Measurements from ENCODE around the gene TSHR.
"Not testable (repeated sequence)": the region's sequence is repeated elsewhere in the genome, so short reads cannot be mapped to it uniquely, and the experiment has no call there.

The TSHR gene

DNA sequence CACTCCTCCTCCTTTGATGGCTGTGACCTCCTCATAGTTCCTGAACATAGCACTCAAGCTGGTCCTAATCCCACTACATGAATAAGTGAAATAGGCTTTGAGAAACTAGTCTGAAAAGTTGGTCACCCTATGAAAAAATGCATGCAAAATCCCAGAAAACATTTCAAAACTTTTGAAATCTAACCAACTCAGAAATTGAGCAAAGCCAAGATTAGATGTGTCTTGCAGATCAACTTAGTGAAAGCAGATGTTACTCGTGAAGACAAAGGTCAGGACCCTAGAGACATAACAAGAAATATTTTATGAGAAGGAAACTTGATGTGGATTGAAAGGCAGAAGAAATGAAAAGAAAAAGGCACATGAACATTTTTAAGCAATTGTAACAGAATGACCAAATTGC is 63.3 kb downstream of the TSHR start:
- no peak overlapping the region for H3K4me3 ChIP-seq
- TF ChIP-seq Cebpa-rat (IDR thresholded peaks at IDR 0.05): no peak
- peak overlapping the region in 5 of 11 experiments; percentile 4 to 27 (median 21); a peak in 4 of 22 replicates for H3K4me2 ChIP-seq
- H3K27me3 ChIP-seq: no peaks in the 10 kb centered on the region
- H3K9me3 ChIP-seq (replicated peaks in 1 of 11): peaks cover 0 to 4% (median 0%) of the 10 kb centered on the region in 11 experiments; a peak in 5 of 22 replicates
- H3K9ac ChIP-seq: no peak overlapping the region
- no peaks in the 10 kb centered on the region for H3K36me3 ChIP-seq
- H3K4me1 ChIP-seq: peaks cover 0 to 10% (median 7%) of the 10 kb centered on the region in 10 experiments; a peak in 10 of 20 replicates
- no peaks in the 10 kb centered on the region for H4K20me1 ChIP-seq
- H3K27ac ChIP-seq: no peak overlapping the region

DNA sequence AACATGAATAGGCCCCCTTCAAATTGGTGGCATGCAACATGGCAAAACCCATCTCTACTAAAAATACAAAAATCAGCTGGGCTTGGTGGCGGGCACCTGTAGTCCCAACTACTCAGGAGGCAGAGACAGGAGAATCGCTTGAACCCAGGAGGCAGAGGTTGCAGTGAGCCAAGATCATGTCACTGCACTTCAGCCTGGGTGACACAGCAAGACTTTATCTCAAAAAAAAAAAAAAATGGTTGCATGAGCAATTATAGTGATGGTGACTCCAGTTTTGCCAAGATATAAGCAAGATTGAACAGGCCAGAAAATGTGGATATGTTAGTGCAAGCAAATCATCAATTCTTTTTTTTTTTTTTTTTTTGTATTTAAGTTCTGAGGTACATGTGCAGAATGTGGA is 63.7 kb downstream of the TSHR start:
- H3K36me3 ChIP-seq; H4K20me1 ChIP-seq; H3K4me3 ChIP-seq; H3K27ac ChIP-seq; H3K27me3 ChIP-seq; H3K4me2 ChIP-seq; H3K9me3 ChIP-seq (replicated peaks in 1 of 11); H3K9ac ChIP-seq: not testable (repeated sequence)
- peaks cover 0 to 10% (median 7%) of the 10 kb centered on the region in 10 experiments; a peak in 10 of 20 replicates for H3K4me1 ChIP-seq

DNA sequence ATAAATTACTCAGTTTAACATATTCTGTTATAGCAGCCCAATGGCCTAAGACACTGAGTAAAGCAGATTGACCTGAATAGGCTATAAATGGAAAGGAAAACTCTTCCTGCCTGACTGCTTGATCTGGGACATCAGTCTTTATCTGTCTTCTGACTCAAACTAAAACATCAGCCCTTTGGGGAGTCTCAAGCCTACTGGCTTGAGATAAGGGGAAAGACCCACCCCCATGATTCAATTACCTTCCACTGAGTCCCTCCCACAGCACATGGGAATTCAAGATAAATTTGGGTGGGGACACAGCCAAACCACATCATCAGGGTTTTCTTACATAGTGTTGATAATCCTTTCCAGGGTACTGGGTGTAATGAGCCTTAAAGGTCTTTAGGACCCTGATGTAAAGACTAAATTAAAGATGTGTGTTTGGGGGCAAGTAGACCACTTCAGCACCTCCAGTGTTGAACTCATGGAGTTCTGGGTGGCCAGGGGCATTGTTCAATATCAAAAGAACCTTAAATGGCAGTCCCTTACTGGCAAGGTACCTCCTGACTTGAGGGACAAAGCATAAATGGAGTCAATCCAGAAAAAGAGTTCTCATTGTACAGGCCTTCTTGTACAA is 67.8 kb downstream of the TSHR start:
- no peaks in the 10 kb centered on the region for H3K36me3 ChIP-seq
- no peaks in the 10 kb centered on the region for H3K9me3 ChIP-seq (replicated peaks in 1 of 11)
- no peak overlapping the region for H3K9ac ChIP-seq
- TF ChIP-seq Cebpa-rat (IDR thresholded peaks at IDR 0.05): no peak
- no peak overlapping the region for H3K4me3 ChIP-seq
- no peaks in the 10 kb centered on the region for H3K27me3 ChIP-seq
- H4K20me1 ChIP-seq: no peaks in the 10 kb centered on the region
- peaks cover 0 to 6% (median 4%) of the 10 kb centered on the region in 10 experiments; a peak in 10 of 20 replicates for H3K4me1 ChIP-seq
- no peak overlapping the region for H3K27ac ChIP-seq
- no peak overlapping the region for H3K4me2 ChIP-seq

DNA sequence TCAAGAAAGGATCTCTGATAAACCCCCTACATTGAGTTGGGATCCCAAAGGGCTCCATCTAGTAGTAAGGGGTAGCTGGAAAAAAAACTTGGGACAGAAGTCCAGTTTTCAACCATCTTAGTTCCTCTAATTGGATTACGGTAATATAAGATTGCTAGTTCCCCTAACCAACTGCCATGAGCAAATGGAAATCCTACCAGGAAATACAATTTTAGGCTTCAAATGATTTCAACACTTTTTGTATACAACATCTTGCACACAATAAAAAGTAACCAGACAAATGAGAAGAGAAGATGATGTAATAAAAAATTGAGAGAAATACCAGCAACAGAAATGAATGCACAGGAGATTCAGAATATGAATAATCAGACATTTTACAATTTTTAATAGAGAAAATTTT is 73.0 kb downstream of the TSHR start:
- no peak overlapping the region for H3K4me2 ChIP-seq
- H3K4me3 ChIP-seq: no peak overlapping the region
- H3K9me3 ChIP-seq (replicated peaks in 1 of 11): peaks cover 0 to 4% (median 0%) of the 10 kb centered on the region in 11 experiments; a peak in 1 of 22 replicates
- H4K20me1 ChIP-seq: no peaks in the 10 kb centered on the region
- no peak for TF ChIP-seq Cebpa-rat (IDR thresholded peaks at IDR 0.05)
- no peaks in the 10 kb centered on the region for H3K36me3 ChIP-seq
- peaks cover 0 to 9% (median 0%) of the 10 kb centered on the region in 10 experiments; a peak in 4 of 20 replicates for H3K4me1 ChIP-seq
- H3K27me3 ChIP-seq: no peaks in the 10 kb centered on the region
- no peak overlapping the region for H3K27ac ChIP-seq
- H3K9ac ChIP-seq: no peak overlapping the region

DNA sequence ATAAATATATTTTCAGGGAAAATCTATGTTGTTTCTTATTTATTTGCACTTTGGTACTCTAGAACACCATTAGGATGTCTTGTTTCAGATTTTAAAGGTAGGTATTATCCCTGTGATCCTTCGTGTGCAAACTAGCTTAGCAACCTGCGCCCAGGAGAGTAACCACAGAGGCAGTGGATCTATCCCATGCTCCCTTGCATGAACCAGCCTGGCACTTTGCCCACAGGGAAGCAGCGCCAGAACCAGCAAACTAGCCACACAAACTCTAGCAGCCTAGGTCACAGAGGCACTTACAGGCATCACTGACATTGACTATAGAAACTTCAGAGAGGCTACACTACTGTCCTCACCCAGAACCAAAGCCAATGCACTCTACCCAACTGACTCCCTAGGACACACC is 76.1 kb downstream of the TSHR start:
- Histone ChIP-seq H3K27me3 (no peaks in the 10 kb centered on the region), H3K27ac (no peak overlapping the region), H3K4me3 (no peak overlapping the region), H4K20me1 (no peaks in the 10 kb centered on the region), H3K4me1 (peaks cover 0 to 18% (median 0%) of the 10 kb centered on the region in 10 experiments; a peak in 6 of 20 replicates), H3K9me3 (replicated peaks in 1 of 11) (peaks cover 0 to 12% (median 6%) of the 10 kb centered on the region in 11 experiments; a peak in 8 of 22 replicates), H3K4me2 (no peak overlapping the region), H3K36me3 (no peaks in the 10 kb centered on the region), H3K9ac (no peak overlapping the region)
- no peak for TF ChIP-seq Cebpa-rat (IDR thresholded peaks at IDR 0.05)

DNA sequence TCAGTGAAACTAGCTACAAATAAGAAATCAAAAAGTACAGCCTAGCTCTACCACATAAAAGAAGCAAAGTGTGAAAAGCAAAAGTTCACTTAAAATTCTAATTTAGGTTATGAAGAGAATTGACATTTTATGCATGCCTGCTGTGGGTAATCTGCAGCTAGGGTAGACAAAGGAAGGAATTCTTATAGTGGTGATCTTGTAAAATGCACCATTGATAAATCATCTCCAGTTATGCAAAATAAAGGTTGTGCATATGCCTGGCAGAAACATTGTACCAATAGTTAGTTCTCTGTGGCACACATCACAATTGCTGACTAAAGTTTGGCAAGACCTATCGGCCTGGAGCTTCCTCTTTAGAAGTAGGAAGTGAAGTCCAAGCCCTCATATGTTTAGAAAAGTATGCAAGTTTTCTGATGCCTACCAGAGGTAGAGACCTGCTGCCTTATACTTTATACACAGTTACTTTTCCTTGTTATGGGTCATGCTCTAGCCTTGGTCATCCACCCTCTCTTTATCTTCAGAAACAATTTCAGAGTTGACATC is 78.3 kb downstream of the TSHR start:
- Histone ChIP-seq H3K27ac (peak overlapping the region in 2 of 11 experiments; percentile 8 to 19; a peak in 2 of 22 replicates), H3K4me3 (no peak overlapping the region), H3K4me1 (peaks cover 0 to 15% (median 0%) of the 10 kb centered on the region in 10 experiments; a peak in 5 of 20 replicates), H3K9ac (no peak overlapping the region), H4K20me1 (no peaks in the 10 kb centered on the region), H3K4me2 (peak overlapping the region in 3 of 11 experiments; percentile 25 to 34 (median 31); a peak in 5 of 22 replicates), H3K36me3 (no peaks in the 10 kb centered on the region), H3K27me3 (no peaks in the 10 kb centered on the region), H3K9me3 (replicated peaks in 1 of 11) (peaks cover 0 to 17% (median 7%) of the 10 kb centered on the region in 11 experiments; a peak in 8 of 22 replicates)
- no peak for TF ChIP-seq Cebpa-rat (IDR thresholded peaks at IDR 0.05)

DNA sequence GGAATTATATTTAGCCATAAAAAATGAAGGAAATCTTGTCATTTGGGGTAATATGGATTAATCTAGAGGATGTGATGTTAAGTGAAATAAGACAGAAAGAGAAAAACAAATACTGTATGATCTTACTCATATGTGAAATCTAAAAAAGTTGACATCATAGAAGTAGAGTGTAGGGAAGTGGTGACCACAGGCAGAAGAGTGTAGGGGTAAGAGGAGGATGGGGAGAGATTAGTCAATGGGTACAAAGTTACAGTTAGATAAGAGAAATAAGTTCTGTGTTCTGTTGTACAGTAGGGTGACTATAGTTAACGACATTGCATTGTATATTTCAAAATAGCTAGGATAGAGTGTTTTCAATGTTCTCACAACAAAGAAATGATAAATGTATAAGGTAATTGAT is 87.0 kb downstream of the TSHR start:
- Histone ChIP-seq H3K4me3 (no peak overlapping the region), H3K9me3 (replicated peaks in 1 of 11) (peaks cover 0 to 18% (median 4%) of the 10 kb centered on the region in 11 experiments; a peak in 7 of 22 replicates), H3K27ac (no peak overlapping the region), H4K20me1 (no peaks in the 10 kb centered on the region), H3K27me3 (no peaks in the 10 kb centered on the region), H3K4me2 (no peak overlapping the region), H3K4me1 (no peaks in the 10 kb centered on the region), H3K9ac (no peak overlapping the region), H3K36me3 (no peaks in the 10 kb centered on the region)
- no peak for TF ChIP-seq Cebpa-rat (IDR thresholded peaks at IDR 0.05)

DNA sequence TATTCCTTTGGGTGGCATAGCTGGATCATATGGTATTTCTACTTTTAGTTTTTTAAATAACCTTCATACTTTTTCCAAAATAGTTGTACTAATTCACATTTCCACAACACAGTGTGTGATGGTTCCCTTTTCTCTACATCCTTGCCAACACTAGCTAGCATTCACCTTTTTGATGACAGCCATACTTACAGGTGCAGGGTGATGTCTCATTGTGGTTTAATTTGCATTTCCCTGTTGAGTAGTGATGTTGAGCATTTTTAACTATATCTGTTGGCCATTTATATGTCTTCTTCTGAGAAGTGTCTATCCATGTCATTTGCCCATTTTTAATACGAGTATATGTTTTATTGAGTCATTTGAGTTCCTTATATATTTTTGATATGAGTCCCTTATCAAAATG is 96.1 kb downstream of the TSHR start:
- TF ChIP-seq Cebpa-rat (IDR thresholded peaks at IDR 0.05): no peak
- H3K9me3 ChIP-seq (replicated peaks in 1 of 11): peaks cover 26 to 48% (median 32%) of the 10 kb centered on the region in 11 experiments
- H3K4me2 ChIP-seq: no peak overlapping the region
- no peaks in the 10 kb centered on the region for H3K36me3 ChIP-seq
- no peak overlapping the region for H3K9ac ChIP-seq
- no peak overlapping the region for H3K27ac ChIP-seq
- no peaks in the 10 kb centered on the region for H3K4me1 ChIP-seq
- no peak overlapping the region for H3K4me3 ChIP-seq
- no peaks in the 10 kb centered on the region for H3K27me3 ChIP-seq
- H4K20me1 ChIP-seq: no peaks in the 10 kb centered on the region

DNA sequence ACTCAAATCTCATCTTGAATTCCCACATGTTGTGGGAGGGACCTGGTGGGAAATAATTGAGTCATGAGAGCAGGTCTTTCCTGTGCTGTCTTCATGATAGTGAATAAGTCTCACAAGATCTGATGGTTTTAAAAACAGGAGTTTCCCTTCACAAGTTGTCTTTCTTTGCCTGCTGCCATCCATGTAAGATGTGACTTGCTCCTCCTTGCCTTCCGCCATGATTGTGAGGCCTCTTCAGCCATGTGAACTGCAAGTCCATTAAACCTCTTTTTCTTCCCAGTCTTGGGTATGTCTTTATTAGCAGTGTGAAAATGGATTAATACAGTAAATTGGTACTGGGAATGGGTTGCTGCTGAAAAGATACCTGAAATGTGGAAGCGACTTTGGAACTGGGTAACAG is 98.6 kb downstream of the TSHR start:
- not testable (repeated sequence) for H3K27ac ChIP-seq, H4K20me1 ChIP-seq, H3K9ac ChIP-seq, H3K4me1 ChIP-seq, H3K4me2 ChIP-seq, H3K27me3 ChIP-seq, H3K36me3 ChIP-seq, H3K4me3 ChIP-seq
- H3K9me3 ChIP-seq (replicated peaks in 1 of 11): peaks cover 26 to 48% (median 34%) of the 10 kb centered on the region in 11 experiments

DNA sequence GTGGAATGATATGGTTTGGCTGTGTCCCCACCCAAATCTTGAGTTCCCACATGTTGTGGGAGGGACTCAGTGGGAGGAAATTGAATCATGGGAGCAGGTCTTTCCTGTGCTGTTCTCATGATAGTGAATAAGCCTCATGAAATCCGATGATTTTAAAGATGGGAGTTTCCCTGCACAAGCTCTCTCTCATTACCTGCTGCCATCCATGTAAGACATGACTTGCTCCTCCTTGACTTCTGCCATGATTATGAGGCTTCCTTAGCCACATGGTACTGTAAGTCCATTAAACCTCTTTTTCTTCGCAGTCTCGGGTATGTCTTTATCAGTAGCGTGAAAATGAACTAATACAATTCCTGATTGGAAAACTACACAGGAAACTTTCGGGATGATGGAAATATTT is 100.5 kb downstream of the TSHR start:
- H3K27me3 ChIP-seq: no peaks in the 10 kb centered on the region
- H3K4me2 ChIP-seq: no peak overlapping the region
- no peaks in the 10 kb centered on the region for H3K4me1 ChIP-seq
- no peaks in the 10 kb centered on the region for H4K20me1 ChIP-seq
- H3K27ac ChIP-seq: no peak overlapping the region
- no peaks in the 10 kb centered on the region for H3K36me3 ChIP-seq
- TF ChIP-seq Cebpa-rat (IDR thresholded peaks at IDR 0.05): no peak
- peaks cover 26 to 48% (median 34%) of the 10 kb centered on the region in 11 experiments for H3K9me3 ChIP-seq (replicated peaks in 1 of 11)
- no peak overlapping the region for H3K9ac ChIP-seq
- H3K4me3 ChIP-seq: no peak overlapping the region
